AG08396 (cell line): ENCODE measurements around the gene SCTR.
A peak's percentile ranks its signal among the peaks of the same experiment; 100 is the strongest.

Experiments used
- DNase-seq: peaks from one replicate; pipeline ENCODE4 v3.0.0; 2012; ENCODE audit warnings: low spot score, mixed read lengths

Gene SCTR

DNA sequence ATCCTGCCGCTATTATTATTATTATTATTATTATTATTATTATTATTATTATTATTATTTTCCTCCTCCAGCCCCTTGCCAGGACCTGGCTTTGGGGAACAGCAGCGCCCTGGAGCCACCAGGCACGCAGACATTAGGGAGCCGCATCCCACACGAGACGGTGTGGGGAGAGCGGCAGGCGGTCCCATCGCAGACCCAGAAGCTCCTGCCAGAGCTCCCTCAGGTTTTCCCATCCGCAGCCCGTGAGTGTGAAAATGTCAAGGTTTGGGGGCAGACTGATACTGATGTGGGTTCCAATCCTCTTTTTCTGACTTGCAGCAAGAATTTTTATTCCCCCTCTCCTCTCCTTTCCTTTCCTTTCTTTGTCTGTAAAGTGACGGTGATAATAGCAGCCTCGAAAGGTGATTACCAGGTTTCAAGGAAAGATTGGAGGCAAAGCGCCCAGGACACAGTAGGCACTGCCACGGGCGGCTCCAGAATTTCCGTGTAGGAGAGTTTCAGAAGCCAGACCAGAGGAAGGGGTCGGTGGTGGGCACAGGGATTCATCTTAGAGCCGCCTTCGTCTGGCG lies 816 bp downstream of the SCTR start:
- no peak for DNase-seq

DNA sequence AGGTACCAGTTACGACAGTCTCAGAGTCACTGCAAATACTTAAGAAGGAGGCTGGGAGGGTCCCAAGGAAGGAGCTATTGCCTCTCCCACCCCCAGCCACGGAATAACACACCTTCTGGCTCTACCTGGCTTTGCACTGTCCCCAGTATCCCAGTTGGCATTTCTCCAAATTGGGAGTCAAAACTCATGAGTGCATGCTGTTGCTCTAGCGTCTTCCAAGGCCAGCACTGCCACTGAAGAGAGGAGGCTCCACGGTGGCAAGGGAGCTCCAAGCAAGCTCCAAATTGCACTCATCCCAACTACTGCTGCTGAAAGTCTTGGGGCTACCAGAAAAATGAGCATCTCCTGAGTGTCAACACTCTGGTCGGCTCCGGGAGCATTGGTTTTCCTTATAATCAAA lies 1.6 kb downstream of the SCTR start:
- DNase-seq: no peak

DNA sequence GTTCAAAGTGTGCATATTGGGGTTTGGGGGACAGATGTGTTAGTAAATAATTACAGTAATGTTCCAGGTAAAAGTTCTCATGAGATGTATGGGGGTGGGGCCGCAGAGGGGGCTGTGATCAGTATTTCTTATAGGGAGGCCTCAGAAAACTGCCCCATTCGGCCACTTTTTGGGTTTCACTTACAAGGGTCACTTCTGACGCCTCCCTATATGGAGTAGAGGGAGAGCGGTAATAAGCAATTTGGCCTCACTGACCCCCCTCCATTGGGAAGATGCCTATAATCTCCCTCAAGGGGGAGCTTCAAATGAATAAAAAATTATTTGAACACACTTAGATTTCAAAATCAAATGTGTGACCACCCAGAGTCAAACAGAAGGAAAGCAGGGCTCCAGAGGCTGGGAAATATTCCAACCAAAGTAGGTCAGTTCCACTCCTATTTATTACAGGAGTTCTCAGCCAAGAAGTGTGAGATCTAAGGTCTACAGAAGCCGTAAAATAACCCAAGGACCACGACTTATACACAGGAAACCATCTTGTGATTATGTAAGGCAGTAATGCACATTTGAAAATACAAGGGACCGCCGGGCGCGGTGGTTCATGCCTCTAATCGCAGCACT lies 2.7 kb downstream of the SCTR start:
- no peak for DNase-seq

DNA sequence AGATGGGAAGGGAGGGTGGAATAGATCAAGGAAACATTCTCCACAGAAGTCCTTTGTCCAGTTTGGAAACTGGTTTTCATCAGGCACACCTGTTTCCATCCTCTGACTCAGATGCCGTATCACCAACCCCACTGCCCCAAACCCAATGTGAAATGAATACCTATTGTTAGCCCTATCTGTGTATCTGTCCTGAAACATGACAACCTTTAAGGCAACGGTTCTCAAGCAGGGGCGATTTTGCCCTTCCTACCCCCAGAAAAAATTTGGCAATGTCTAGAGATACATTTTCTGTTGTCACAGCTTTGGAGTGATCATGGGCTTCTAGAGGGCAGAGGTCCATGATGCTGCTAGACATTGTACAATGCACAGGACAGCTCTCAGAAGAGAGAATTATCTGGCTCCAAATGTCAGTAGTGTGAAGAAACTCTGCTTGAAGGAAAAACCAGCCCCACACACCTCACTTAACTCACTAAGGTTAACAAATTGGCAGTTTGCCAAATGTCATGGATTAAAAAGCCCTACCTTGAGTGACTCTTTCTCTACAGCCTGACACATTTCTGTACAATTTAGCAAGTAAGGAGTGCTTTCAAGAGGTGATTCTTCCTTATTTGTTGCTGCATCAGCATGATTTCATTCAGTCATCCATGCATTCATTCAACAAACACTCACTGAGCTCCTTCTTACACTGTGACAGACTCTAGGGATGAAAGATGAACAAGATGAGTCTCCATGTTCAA lies 3.4 kb downstream of the SCTR start:
- DNase-seq: no peak

DNA sequence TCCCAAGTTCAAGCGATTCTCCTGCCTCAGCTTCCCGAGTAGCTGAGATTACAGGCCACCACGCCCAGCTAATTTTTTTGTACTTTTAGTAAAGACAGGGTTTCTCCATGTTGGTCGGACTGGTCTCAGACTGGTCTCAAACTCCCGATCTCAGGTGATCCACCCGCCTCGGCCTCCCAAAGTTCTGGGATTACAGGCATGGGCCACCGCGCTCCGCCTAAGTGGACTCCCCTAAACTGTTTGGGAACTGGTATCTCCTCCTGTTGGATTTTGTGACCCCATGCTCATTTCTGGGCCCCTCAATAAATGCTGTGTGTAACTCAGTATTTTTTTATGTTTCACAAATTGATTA lies 5.2 kb downstream of the SCTR start:
- DNase-seq: no peak

DNA sequence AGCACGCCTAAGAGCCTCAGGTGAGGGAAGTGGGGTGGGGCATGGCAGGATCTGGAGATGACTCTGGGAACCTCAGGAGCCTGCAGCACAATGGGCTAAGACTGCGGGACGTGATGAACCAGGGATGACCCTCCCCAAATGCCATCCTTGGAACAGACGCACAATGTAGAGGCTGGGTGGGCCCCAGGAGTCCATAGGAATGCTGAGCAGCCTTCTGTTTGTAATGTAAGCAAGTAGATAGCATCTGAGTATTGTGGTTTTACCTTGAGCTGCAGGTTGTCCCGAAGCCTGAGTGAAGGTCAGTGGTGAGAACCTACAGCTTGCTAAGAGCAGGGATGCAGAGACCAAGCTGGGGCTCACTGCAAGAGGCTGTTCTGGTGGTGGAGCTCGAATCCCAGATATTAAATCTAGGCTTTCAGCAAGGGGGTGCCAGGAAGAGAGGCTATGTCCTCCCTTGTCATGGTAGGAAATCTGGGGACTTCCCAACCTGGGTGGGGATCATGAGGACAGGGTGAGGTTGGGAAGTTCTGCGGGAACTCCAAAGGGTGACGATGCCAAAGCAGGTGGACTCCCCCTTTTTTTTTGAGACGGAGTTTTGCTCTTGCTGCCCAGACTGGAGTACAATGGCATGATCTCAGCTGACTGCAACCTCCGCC lies 5.8 kb downstream of the SCTR start:
- no peak for DNase-seq

DNA sequence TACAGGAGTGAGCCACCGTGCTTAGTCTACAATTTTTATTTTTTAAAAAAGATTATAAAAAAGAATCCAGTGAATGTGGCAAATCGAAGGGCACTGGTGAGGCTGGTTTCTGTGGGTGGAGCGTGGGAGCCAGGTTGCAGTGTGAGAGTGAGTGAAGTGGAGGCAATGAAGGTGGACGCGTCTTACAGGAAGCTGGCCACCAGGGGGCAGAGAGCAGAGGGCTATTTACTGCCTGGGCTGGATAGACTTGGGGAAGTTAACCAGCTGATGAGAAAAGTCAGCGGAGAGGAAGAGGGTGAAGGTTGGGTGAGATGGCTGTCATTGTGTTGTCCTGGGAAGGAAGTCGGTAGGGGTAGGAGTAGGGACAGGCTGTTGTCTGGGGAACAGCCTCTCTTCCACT lies 6.8 kb downstream of the SCTR start:
- peak; percentile 76 for DNase-seq

DNA sequence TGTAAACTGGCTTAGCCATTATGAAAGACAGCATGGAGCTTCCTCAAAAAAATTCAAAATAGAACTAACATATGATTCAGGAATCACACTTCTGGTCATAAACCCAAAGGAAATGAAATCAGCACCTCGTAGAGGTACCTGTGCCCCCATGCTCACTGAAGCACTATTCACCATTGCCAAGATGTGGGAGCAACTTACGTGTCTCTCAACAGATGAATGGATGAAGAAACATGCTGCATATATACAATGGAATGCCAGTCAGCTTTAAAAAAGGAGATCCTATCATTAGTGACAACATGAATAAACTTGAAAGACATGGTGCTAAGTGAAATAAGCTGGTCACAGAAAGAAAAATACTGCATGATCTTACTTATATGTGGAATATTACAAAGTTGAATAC lies 8.2 kb downstream of the SCTR start:
- DNase-seq: no peak

DNA sequence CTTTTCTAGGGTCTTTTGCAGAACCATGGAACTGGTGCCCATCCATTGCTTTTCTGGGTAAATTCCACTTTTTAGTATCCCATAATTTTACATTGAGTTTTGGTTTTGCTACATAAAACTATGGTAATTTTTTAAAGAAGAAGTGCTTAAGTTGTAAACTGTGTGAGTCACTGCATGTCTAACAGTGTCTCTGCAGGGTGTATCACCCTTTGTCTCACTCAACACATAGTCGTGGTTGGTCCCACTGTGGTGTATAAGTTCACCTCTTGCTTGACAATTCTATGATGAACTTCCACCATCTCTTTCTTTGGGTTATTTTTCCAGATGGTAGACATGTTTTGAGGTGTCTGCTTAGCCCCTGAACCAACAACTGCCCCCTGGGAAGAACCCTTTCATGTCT lies 10.5 kb downstream of the SCTR start:
- DNase-seq: no peak

DNA sequence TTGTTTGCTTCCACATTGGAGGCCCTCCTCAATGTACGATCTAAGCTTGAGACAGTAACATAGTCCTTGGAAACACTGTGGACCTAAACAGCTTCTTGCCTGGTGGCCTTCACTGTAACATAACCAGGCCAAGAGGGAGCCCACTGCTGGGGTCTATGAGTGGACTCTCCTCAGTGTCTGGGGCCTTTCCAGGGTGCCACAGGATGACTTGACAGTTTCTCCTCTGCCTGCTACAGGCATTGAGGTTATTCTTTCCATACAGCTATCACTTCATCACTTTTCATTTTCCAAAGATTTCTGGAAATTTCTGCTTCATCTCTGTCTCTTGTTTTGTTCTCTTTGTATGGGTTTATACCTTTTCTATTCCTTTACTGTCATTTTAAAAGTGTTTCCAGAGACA lies 11.3 kb downstream of the SCTR start:
- DNase-seq: no peak

DNA sequence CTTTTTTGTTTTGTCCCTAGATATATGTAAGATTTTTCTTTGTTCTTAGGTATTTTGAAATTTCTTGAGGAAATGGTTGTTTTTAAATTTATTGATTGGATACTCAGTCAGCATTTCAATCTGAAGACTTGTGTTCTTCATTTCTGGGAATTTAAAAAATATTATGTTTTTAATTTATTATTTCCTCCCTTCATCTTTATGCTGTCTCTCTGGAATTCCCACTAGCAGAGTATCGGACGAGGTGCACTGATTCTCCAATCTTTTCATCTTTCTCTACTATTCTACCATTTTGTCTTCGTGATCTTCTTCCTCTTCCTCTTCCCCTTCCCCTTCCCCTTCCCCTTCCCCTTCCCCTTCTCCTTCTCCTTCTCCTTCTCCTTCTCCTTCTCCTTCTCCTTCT lies 12.3 kb downstream of the SCTR start:
- no peak for DNase-seq

DNA sequence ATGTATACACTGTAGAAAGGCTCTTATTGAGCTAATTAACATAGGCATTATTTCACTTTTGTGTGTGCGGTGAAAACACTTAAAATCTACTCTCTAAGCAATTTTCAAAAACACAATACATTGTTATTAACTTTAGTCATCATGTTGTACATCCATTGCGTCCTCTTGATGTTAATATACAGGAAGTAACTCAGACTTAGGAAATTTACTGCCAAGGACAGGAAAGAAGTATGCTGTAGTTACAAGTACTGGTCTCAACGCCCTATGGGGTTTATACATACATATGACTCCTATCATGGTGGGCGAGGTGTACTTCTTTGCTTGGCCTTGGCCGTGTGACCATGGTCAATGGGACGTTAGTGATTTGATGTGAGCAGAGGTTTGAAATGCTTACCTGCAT lies 15.5 kb downstream of the SCTR start:
- DNase-seq: no peak

DNA sequence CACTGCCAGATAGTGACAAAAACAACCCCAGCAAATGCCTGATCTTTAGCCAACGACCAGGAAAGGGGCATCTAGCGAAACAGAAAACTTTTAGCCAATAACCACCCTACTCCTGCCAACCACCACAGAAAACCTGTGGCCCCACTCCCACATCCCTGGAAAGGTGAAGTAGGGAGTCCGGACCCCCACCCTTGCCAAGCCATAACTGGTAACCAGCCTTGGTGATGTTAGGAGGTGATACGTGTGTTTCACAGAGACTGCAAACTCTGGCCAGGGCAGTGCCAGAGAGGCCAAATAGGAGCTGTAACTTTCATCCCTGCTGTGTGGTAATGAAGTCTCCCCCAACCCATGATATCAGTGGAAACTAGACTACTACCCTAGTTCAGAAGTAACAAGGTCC lies 27.6 kb downstream of the SCTR start:
- no peak for DNase-seq

DNA sequence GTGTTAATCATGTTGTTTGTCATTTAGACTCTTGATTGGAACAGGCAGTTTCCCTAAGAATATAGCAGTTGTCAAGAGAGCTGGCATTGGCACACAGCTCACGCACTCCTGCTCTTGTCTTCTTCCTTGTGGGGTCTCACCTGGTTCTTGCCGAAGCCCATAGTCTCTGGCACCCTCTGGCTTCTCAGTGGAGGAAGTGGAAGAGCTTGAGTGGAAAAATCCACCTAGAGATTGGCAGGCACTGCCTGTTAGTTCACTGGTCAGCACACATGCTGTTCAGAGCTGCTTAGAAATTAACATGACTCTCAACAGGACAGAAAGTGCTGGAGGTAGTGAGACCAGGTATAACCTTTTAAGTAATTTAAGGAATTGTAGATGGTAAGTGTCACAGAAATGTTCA lies 28.3 kb downstream of the SCTR start:
- no peak for DNase-seq

DNA sequence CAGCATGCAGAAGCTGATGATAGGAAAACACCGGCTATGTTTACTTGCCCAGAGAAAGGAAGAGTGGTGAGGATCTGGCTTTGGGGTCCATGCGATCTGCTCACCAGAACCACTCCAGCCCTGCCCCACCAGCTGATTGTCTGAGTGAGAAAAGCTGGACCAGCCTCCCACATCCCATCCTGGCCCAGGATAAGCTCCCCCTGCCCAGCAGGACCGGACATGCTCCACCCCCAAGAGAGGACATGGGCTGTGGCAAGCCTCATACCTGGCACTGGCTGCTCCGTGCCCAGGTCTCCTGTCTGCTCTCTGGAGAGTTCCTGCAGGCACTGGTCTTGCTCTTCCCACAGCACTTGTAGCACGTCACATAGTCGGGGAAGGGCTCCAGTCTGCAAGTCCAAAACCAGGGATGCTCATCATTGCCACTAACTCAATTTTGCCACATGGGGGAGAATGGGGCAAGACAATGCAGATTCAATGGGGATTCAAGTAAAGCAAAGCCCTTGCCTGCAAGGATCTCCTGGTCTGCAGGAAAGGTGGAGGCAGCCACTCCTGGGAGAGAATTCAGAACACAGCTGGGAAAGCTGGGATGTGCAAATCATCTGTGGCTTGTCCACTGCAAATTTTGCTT lies 30.0 kb downstream of the SCTR start:
- no peak for DNase-seq

DNA sequence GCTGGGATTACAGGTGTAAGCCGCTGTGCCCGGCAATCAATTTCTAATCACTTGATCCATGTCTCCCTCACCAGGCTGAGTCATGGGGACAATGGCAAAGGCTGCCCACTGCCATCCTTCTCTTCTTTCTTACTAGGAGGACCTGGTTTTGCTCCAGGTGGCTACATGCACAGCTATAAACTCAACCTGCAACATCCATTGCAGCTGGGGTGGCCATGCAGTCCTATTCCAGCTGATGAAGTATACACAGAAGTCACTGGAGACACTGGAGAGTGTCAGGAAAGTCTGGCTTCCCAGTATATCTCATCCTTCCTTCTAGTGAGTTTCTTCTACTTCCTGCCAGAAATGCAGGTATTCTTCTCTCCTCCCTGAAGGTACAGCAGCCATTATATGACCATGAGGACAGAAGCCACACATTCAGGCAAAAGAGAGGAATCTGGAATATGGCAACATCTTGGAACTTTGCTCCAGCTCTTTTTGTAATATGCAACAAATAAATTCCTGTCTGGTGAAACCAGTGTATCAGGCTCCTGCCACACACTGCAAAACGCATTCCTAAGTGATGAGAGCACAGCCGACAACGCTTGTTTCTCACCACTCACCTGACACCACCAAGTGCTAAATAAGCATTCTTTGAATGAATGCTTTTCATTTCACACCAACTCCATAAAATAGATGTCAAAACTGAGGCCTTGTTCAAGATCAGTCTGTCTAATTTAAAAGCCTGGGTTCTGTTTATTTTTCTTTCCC lies 32.3 kb downstream of the SCTR start:
- DNase-seq: peak; percentile 74

DNA sequence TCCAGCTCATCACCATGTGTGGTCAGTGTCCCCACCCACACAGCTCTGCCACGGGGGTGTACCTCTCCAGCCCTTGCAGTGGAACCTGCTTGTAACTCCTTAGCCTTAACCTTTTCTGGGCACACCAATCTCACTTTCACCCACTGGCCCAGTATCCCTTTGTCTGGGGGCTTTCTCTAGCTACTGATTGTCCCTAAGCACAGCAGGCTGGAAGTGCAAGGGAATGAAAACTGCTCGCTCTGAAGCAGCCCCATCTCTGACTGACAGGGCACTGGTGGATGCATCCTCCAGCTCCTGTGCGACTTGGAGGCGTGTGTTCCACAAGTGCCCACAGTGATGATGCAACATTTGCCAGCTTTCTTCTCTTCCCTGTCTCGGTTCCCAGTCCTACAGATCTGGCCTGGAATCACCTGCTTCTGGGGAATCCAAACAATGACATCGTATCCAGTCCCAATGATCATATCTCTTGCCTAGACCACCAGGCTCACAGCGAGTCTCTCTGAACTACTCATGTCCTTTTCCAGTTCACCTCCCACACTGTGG lies 33.6 kb downstream of the SCTR start:
- DNase-seq: no peak

DNA sequence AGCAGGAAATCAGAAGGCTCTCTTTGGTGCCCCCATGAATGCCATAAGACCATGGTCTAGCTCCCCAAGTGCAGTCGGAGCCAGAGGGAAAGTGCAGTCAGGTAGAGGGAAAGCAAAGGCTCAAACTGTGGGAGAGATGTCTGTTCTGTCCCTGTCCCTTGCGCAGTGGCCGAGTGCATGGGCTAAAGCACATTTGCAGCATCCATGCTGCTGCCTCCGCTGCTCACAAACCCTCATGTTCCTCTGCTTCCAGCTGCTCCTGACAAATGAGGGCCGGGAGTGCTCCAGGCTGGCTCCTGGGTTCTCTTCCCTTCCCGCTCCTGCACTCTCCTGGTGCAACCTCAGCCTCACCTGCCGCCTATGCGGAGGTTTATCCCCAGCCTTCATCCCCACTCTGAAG lies 34.2 kb downstream of the SCTR start:
- DNase-seq: no peak

DNA sequence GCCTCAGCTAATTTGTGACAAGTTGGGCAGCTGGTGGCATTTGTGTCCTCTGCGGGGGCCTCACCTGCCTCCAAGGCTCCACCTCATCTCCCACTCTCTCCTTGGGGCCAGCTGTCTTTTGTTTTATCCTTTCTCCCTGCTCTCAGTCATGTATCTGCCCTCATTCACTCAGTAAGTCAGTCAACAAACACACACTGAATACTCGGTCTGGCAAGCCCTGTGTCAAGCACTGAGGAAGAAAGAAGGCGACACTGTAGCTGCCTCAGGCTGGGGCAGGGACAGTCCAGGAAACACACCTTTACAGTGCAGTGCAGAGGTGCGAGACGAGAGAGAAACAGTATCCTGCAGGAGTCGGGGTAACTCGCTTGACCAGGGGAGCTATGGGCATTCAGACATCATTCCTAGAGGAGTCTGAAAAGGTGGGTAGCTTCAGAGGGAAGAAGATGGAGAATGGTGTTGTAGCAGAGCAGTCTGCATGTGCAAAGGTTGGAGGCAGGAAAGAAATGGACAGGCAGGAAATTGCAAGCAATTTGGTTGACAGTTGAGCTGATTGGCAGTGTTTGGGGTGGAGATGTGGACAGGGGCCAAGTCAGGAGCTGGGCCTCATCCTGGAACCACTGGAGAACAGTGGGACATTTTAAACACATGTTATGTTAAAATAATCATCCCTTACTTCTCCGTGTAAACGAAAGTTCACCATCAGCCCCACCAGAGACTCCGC lies 34.9 kb downstream of the SCTR start:
- DNase-seq: no peak

DNA sequence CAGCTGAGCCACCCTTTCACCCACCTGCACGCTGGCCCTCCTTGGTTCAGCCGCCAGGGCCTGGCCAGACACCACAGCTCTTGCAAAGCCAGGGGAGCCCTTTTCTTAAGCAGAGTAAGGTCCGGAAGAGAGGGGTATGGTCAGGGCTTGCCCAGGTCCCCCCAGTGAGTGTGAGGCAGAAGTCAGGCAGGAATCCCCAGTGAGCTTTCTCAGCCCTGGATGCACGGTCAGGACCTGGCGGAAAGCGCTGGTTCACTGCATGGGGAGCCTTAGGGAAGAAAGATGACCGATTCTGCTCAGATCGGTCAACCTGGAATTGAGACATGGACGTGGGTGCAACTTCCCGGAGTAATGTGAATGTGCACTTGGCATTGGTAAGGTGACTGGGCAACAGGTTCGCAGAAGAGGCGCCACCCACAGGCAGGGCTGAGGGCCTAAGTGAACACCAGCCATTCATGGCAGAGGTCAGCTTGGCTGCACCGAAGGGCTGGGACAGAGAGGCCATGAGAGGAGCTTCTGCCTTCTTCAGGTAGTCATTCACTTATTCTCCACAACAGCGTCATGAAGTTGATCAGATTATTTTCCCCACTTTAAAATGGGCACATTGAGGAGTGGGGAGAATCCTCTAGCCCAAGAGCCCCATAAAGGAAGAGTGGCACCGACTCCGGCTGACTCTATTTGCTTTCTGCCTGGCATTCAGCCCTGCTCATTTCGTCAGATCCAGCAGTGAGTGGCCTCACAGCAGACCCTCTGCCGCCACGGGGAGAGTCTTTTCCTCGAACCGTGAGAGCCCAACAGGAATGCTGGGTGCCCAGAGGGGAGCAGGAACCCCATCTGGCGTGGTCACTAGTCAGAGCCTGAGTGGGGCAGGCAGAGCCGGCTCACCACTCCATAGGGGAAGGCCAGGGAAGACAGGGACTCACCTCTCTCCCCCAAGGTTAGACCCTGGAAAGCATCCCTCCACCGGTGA lies 35.8 kb downstream of the SCTR start:
- DNase-seq: no peak
